Measurements from ENCODE around the gene DENND11.
A peak's percentile ranks its signal among the peaks of the same experiment; 100 is the strongest.

Gene DENND11

GRCh38 chr7:141700848-141701371 lies 1.1 kb downstream of the DENND11 start:
- Mint-ChIP-seq H3K27me3 (ENCODE audit: low read depth, poor library complexity) (peaks cover 29% of the 10 kb centered on the region), H3K4me1 (peaks cover 58% of the 10 kb centered on the region), H3K9me3 (no peaks in the 10 kb centered on the region), H3K4me3 (peak overlapping the region; percentile 89), H3K36me3 (ENCODE audit: low read depth) (no peaks in the 10 kb centered on the region), H3K27ac (peak overlapping the region; percentile 8)
- DNase-seq = peak; percentile 13
- TF ChIP-seq CTCF (IDR thresholded peaks at IDR 0.05) = no peak

GRCh38 chr7:141700296-141700847 lies 1.6 kb downstream of the DENND11 start:
- H3K27me3 Mint-ChIP-seq (ENCODE audit: low read depth, poor library complexity) = peaks cover 28% of the 10 kb centered on the region
- peaks cover 62% of the 10 kb centered on the region for H3K4me1 Mint-ChIP-seq
- no peak for DNase-seq
- no peaks in the 10 kb centered on the region for H3K9me3 Mint-ChIP-seq
- H3K27ac Mint-ChIP-seq = no peak overlapping the region
- TF ChIP-seq CTCF (IDR thresholded peaks at IDR 0.05) = no peak
- peak overlapping the region; percentile 89 for H3K4me3 Mint-ChIP-seq
- H3K36me3 Mint-ChIP-seq (ENCODE audit: low read depth) = no peaks in the 10 kb centered on the region

GRCh38 chr7:141699860-141700259 lies 2.1 kb downstream of the DENND11 start:
- H3K4me1 Mint-ChIP-seq = peaks cover 62% of the 10 kb centered on the region
- no peak for TF ChIP-seq CTCF (IDR thresholded peaks at IDR 0.05)
- DNase-seq = no peak
- H3K27ac Mint-ChIP-seq = no peak overlapping the region
- peak overlapping the region; percentile 89 for H3K4me3 Mint-ChIP-seq
- no peaks in the 10 kb centered on the region for H3K9me3 Mint-ChIP-seq
- H3K27me3 Mint-ChIP-seq (ENCODE audit: low read depth, poor library complexity) = peaks cover 26% of the 10 kb centered on the region
- peaks cover 2% of the 10 kb centered on the region for H3K36me3 Mint-ChIP-seq (ENCODE audit: low read depth)

GRCh38 chr7:141698247-141699015 lies 3.5 kb downstream of the DENND11 start:
- no peak for TF ChIP-seq CTCF (IDR thresholded peaks at IDR 0.05)
- no peak for DNase-seq
- no peaks in the 10 kb centered on the region for H3K9me3 Mint-ChIP-seq

GRCh38 chr7:141697211-141697871 lies 4.6 kb downstream of the DENND11 start:
- H3K36me3 Mint-ChIP-seq (ENCODE audit: low read depth) = peaks cover 7% of the 10 kb centered on the region
- peaks cover 46% of the 10 kb centered on the region for H3K4me1 Mint-ChIP-seq
- no peak for TF ChIP-seq CTCF (IDR thresholded peaks at IDR 0.05)
- H3K27me3 Mint-ChIP-seq (ENCODE audit: low read depth, poor library complexity) = peaks cover 12% of the 10 kb centered on the region
- H3K4me3 Mint-ChIP-seq = no peak overlapping the region
- no peak for DNase-seq
- no peak overlapping the region for H3K27ac Mint-ChIP-seq
- no peaks in the 10 kb centered on the region for H3K9me3 Mint-ChIP-seq

More at GRCh38 chr7:141698247-141699015, 3.5 kb downstream of the DENND11 start:
- no peak overlapping the region for H3K4me3 Mint-ChIP-seq
- no peak overlapping the region for H3K27ac Mint-ChIP-seq
- peaks cover 7% of the 10 kb centered on the region for H3K36me3 Mint-ChIP-seq (ENCODE audit: low read depth)
- peaks cover 54% of the 10 kb centered on the region for H3K4me1 Mint-ChIP-seq
- peaks cover 23% of the 10 kb centered on the region for H3K27me3 Mint-ChIP-seq (ENCODE audit: low read depth, poor library complexity)
